ENCODE measurements around the gene DCDC2C. TPM values are rescaled to one million over a fixed set of nuclear protein-coding genes. Genes with fewer than 3 reads are reported as not detected.

The DCDC2C gene
- total and polyA plus RNA-seq, 7 experiments from 2014 or later, result not detected

DNA sequence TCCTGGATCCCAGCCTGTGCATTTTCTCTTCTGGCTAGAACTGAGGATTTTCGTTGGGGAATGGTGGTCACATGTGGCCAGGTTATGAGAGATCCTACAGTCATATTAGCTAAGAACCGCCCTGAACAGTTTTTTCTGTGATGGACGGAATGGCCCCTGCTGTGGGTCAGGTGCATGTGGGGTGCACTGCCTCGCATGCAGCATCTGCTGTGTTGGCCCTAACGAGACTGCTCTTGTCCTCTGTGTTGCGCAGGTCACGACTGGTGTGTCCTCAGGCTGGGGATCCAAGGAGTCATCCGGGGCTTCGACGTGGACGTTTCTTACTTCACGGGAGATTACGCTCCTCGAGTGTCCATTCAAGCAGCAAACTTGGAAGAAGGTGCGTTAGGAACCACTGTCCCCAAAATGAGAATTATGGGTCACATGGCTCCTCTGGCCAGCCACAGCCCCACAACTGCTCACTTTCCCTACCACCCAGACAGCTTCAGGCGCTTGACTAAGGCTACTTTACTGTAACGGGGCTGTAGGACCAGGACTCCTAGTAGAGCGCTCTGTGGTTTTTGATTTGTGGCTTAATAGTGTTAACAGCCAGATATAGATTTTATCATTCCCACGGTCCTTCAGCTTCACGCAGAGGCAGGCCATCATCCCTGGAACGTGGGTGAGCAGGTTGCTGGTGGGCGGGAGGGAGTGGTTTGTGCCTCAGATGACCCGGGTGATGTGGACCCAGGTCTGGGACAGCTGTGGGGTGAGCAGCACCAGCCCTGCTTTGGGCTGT, 23.6 kb upstream of the DCDC2C start:
- DNase-seq (no peak), ATAC-seq (no peak)
- Mint-ChIP-seq H3K4me3 (no peak overlapping the region), H3K36me3 (no peaks in the 10 kb centered on the region), H3K27ac (no peak overlapping the region), H3K27me3 (peaks cover 0 to 9% (median 0%) of the 10 kb centered on the region in 5 donors), H3K4me1 (no peaks in the 10 kb centered on the region), H3K9me3 (no peaks in the 10 kb centered on the region)
- ChIA-PET POLR2A (no interaction called here), CTCF (no interaction called here)
- Histone ChIP-seq H3K4me3 (ENCODE audit: low read length) (no peak overlapping the region), H3K27ac (ENCODE audit: low read depth, low read length) (no peak overlapping the region), H3K36me3 (ENCODE audit: control insufficient read depth in 2 of 3, insufficient read depth in 3 of 3, low read length in 3 of 3) (no peaks in the 10 kb centered on the region), H3K9me3 (ENCODE audit: control insufficient read depth in 2 of 3, low read length in 3 of 3) (no peaks in the 10 kb centered on the region), H3K27me3 (ENCODE audit: control insufficient read depth in 2 of 2, insufficient read depth in 2 of 2, low read length in 2 of 2) (no peaks in the 10 kb centered on the region), H3K4me1 (ENCODE audit: control insufficient read depth in 2 of 2, insufficient read depth in 2 of 2, low read length in 2 of 2) (no peaks in the 10 kb centered on the region)
- intact Hi-C loops (cut with micrococcal nuclease), result no loop called here

DNA sequence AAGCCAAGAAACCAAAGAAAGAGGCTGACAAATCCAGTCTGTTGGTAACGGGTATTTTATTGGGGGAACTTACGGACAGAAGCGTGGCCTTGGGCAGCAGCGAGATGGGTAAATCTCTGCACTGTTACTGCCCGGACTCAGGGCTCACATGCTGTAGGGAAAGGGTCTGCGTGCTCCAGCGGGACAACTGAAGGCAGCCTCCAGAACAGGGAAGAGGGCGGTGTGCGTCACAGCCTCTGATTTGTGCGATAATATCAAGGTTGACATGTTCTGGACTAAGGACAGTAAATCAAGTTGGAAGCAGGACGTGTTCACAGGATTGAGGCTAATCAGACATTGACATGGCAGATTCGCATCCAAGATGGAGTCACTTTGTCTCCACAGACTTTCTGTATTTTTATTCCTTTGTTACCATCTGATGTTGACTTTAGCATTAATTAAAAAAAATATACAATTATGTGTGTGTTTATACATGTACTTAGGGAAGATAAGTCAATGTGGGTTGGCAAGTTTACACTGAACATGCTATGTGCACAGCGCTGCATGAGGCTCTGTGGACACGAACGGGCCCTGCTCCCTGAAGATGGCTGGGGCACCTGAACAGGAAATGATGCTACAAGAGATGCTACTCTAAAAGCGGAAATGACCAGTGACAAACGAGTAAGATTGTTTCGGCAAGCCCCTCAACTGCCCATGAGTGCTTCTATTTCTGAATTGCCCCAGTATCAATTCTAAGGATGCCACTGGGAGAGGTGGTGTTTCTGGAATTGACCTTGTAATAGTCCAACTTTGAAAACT, 22.6 kb upstream of the DCDC2C start:
- no peak overlapping the region for H3K27ac ChIP-seq (ENCODE audit: low read depth, low read length)
- peaks cover 0 to 14% (median 4%) of the 10 kb centered on the region in 5 donors for H3K27me3 Mint-ChIP-seq
- no peak overlapping the region for H3K4me3 ChIP-seq (ENCODE audit: low read length)
- no peaks in the 10 kb centered on the region for H3K9me3 ChIP-seq (ENCODE audit: control insufficient read depth in 2 of 3, low read length in 3 of 3)
- DNase-seq (no peak), ATAC-seq (no peak)
- no peak overlapping the region for H3K4me3 Mint-ChIP-seq
- ChIA-PET CTCF (no interaction called here), POLR2A (no interaction called here)
- H3K4me1 ChIP-seq (ENCODE audit: control insufficient read depth in 2 of 2, insufficient read depth in 2 of 2, low read length in 2 of 2), result no peaks in the 10 kb centered on the region
- H3K4me1 Mint-ChIP-seq, result no peaks in the 10 kb centered on the region
- no peak overlapping the region for H3K27ac Mint-ChIP-seq
- H3K27me3 ChIP-seq (ENCODE audit: control insufficient read depth in 2 of 2, insufficient read depth in 2 of 2, low read length in 2 of 2), result no peaks in the 10 kb centered on the region
- no peaks in the 10 kb centered on the region for H3K36me3 ChIP-seq (ENCODE audit: control insufficient read depth in 2 of 3, insufficient read depth in 3 of 3, low read length in 3 of 3)
- no peaks in the 10 kb centered on the region for H3K36me3 Mint-ChIP-seq
- intact Hi-C loops (cut with micrococcal nuclease), result no loop called here
- peaks cover 0 to 4% (median 0%) of the 10 kb centered on the region in 11 donors for H3K9me3 Mint-ChIP-seq

- no peaks in the 10 kb centered on the region for H3K27me3 ChIP-seq (ENCODE audit: control insufficient read depth in 2 of 2, insufficient read depth in 2 of 2, low read length in 2 of 2)
- H3K4me1 ChIP-seq (ENCODE audit: control insufficient read depth in 2 of 2, insufficient read depth in 2 of 2, low read length in 2 of 2), result no peaks in the 10 kb centered on the region
- H3K36me3 ChIP-seq (ENCODE audit: control insufficient read depth in 2 of 3, insufficient read depth in 3 of 3, low read length in 3 of 3), result no peaks in the 10 kb centered on the region
- H3K4me3 ChIP-seq (ENCODE audit: low read length), result no peak overlapping the region
- intact Hi-C loops (cut with micrococcal nuclease), result no loop called here
- no peaks in the 10 kb centered on the region for H3K36me3 Mint-ChIP-seq
- H3K4me1 Mint-ChIP-seq, result no peaks in the 10 kb centered on the region
- POLR2A ChIA-PET, result no interaction called here
- peaks cover 0 to 4% (median 0%) of the 10 kb centered on the region in 11 donors for H3K9me3 Mint-ChIP-seq
- peaks cover 0 to 17% (median 6%) of the 10 kb centered on the region in 5 donors for H3K27me3 Mint-ChIP-seq
- H3K9me3 ChIP-seq (ENCODE audit: control insufficient read depth in 2 of 3, low read length in 3 of 3), result no peaks in the 10 kb centered on the region
- H3K27ac ChIP-seq (ENCODE audit: low read depth, low read length), result no peak overlapping the region
- H3K27ac Mint-ChIP-seq, result peak overlapping the region in 1 of 9 donors; percentile 30
- CTCF ChIA-PET, result no interaction called here
- no peak overlapping the region for H3K4me3 Mint-ChIP-seq
- ATAC-seq, result no peak
- no peak for DNase-seq
These were observed 21.8 kb upstream of the DCDC2C start for GRCh38 chr2:3681625-3682024.

DNA sequence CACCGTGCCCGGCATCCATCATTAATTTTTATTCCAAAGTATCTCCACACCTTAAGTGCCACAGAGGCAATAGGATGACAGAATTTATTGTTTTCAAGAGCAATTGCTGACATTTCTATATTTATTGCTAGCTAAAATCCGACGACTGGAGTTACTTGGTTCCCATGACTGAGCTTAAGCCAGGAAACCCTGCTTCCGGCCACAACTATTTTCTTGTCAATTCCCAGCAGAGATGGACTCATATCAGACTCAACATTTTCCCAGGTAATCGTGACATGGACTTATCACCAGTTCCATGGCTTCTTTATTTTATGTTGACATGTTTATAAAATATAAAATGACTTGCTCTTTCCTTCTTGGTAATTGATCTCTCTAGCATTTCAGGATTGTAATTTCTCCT, 20.6 kb upstream of the DCDC2C start:
- Histone ChIP-seq H3K4me1 (ENCODE audit: control insufficient read depth in 2 of 2, insufficient read depth in 2 of 2, low read length in 2 of 2) (no peaks in the 10 kb centered on the region), H3K27me3 (ENCODE audit: control insufficient read depth in 2 of 2, insufficient read depth in 2 of 2, low read length in 2 of 2) (no peaks in the 10 kb centered on the region), H3K36me3 (ENCODE audit: control insufficient read depth in 2 of 3, insufficient read depth in 3 of 3, low read length in 3 of 3) (no peaks in the 10 kb centered on the region), H3K27ac (ENCODE audit: low read depth, low read length) (no peak overlapping the region), H3K4me3 (ENCODE audit: low read length) (no peak overlapping the region), H3K9me3 (ENCODE audit: control insufficient read depth in 2 of 3, low read length in 3 of 3) (no peaks in the 10 kb centered on the region)
- ATAC-seq, result no peak
- H3K36me3 Mint-ChIP-seq, result no peaks in the 10 kb centered on the region
- no peak overlapping the region for H3K27ac Mint-ChIP-seq
- ChIA-PET POLR2A (no interaction called here), CTCF (no interaction called here)
- H3K4me3 Mint-ChIP-seq, result no peak overlapping the region
- H3K4me1 Mint-ChIP-seq, result no peaks in the 10 kb centered on the region
- no peak for DNase-seq
- peaks cover 6 to 24% (median 11%) of the 10 kb centered on the region in 5 donors for H3K27me3 Mint-ChIP-seq
- H3K9me3 Mint-ChIP-seq, result peaks cover 0 to 4% (median 0%) of the 10 kb centered on the region in 11 donors
- intact Hi-C loops (cut with micrococcal nuclease), result no loop called here

DNA sequence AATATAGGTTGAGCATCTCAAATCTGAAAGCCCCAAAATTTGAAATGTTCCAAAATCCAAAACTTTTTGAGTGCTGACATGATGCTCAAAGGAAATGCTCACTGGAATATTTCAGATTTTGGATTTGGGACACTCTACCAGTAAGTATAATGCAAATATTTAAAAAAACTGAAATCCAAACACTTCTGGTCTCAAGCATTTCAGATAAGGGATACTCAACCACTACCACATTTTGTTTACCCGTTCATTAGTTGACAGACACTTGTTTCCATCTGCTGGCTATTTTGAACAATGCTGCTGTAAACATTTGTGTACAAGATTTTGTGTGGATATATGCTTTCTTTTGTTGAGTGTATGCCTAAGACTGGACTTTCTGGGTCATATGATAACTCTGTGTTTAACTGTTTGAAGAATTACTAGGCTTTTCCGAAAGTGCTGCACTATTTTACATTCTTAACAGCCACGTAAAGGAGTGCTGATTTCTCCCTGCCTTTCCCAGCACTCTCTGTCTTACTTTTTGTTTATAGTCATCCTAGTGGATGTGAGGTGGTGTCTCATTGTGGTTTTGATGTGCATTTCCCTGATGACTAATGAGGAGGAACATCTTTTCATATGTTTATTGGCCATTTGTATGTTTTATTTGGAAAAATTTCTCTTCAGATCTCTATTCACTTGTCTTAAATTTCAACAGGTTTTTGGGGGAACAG, 19.5 kb upstream of the DCDC2C start:
- ATAC-seq (no peak), DNase-seq (no peak)
- Histone ChIP-seq H3K27ac (ENCODE audit: low read depth, low read length) (no peak overlapping the region), H3K4me1 (ENCODE audit: control insufficient read depth in 2 of 2, insufficient read depth in 2 of 2, low read length in 2 of 2) (no peaks in the 10 kb centered on the region), H3K4me3 (ENCODE audit: low read length) (no peak overlapping the region), H3K27me3 (ENCODE audit: control insufficient read depth in 2 of 2, insufficient read depth in 2 of 2, low read length in 2 of 2) (no peaks in the 10 kb centered on the region), H3K36me3 (ENCODE audit: control insufficient read depth in 2 of 3, insufficient read depth in 3 of 3, low read length in 3 of 3) (no peaks in the 10 kb centered on the region), H3K9me3 (ENCODE audit: control insufficient read depth in 2 of 3, low read length in 3 of 3) (no peaks in the 10 kb centered on the region)
- no peak overlapping the region for H3K4me3 Mint-ChIP-seq
- POLR2A ChIA-PET, result no interaction called here
- peaks cover 0 to 4% (median under 1%) of the 10 kb centered on the region in 11 donors for H3K9me3 Mint-ChIP-seq
- no peak overlapping the region for H3K27ac Mint-ChIP-seq
- intact Hi-C loops (cut with micrococcal nuclease), result loop anchor here in 1 of 2 donors (1.0 kb wide), 1 partner anchor 8 kb away; no protein-coding TSS in a partner anchor
- CTCF ChIA-PET, result no interaction called here
- peaks cover 6 to 22% (median 15%) of the 10 kb centered on the region in 5 donors for H3K27me3 Mint-ChIP-seq
- H3K4me1 Mint-ChIP-seq, result no peaks in the 10 kb centered on the region
- H3K36me3 Mint-ChIP-seq, result no peaks in the 10 kb centered on the region

DNA sequence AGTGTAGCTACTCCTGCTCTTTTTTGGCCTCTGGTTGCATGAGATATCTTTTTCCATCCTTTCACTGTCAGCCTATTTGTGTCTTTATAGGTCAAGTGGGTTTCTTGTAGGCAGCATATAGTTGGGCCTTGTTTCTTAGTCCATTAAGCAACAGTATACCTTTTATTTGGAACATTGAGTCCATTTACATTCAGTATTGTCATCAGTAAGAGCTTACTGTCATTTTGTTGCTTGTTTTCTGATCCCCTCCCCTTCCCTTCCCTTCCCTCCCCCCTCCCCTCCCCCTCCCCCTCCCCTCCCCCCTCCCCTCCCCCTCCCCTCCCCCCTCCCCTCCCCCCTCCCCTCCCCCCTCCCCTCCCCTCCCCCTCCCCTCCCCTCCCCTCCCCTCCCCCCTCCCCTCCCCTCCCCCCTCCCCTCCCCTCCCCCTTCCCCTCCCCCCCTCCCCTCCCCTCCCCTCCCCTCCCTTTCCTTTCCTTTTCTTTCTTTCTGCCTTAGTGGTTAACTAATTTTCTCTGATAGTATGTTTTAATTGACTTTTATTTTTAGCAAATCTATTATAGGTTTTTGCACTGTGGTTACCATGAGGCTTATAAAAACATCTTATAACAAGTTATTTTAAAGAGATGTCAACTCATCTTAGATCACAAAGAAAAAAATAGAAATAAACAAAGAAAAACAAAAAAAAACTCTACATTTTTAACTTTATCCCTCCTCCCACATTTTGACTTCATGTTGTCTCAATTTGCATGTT, 13.2 kb upstream of the DCDC2C start:
- no peaks in the 10 kb centered on the region for H3K4me1 ChIP-seq (ENCODE audit: control insufficient read depth in 2 of 2, insufficient read depth in 2 of 2, low read length in 2 of 2)
- no peaks in the 10 kb centered on the region for H3K27me3 ChIP-seq (ENCODE audit: control insufficient read depth in 2 of 2, insufficient read depth in 2 of 2, low read length in 2 of 2)
- POLR2A ChIA-PET, result no interaction called here
- no peak overlapping the region for H3K27ac ChIP-seq (ENCODE audit: low read depth, low read length)
- Mint-ChIP-seq H3K36me3 (peaks cover 0 to 7% (median 0%) of the 10 kb centered on the region in 5 donors), H3K27ac (no peak overlapping the region), H3K4me3 (no peak overlapping the region), H3K27me3 (peaks cover 5 to 42% (median 28%) of the 10 kb centered on the region in 5 donors), H3K9me3 (peaks cover 1 to 30% (median 18%) of the 10 kb centered on the region in 11 donors), H3K4me1 (no peaks in the 10 kb centered on the region)
- CTCF ChIA-PET, result no interaction called here
- intact Hi-C loops (cut with micrococcal nuclease), result no loop called here
- ATAC-seq (no peak), DNase-seq (no peak)
- no peaks in the 10 kb centered on the region for H3K9me3 ChIP-seq (ENCODE audit: control insufficient read depth in 2 of 3, low read length in 3 of 3)
- H3K36me3 ChIP-seq (ENCODE audit: control insufficient read depth in 2 of 3, insufficient read depth in 3 of 3, low read length in 3 of 3), result no peaks in the 10 kb centered on the region
- H3K4me3 ChIP-seq (ENCODE audit: low read length), result no peak overlapping the region
